H9 (cell line): ENCODE data around the gene KIAA2012. TPM values are rescaled to one million over a fixed set of nuclear protein-coding genes. Genes with fewer than 3 reads are reported as not detected.

Experiments used
- DNase-seq: peaks from one replicate; pipeline ENCODE4 v3.0.0-alpha.2; 2017
- H2AFZ ChIP-seq: one replicate; pipeline ENCODE4 v1.6.1; 2013; ENCODE audit warnings: mild to moderate bottlenecking, low read length, control low read depth, moderate library complexity
- H2AK5ac ChIP-seq: 2 replicates; pipeline ENCODE4 v1.6.1; 2013; ENCODE audit warnings: low read length, control low read depth, mixed read lengths; ENCODE audit not compliant: insufficient read length
- H2BK120ac ChIP-seq: one replicate; pipeline ENCODE4 v1.6.1; 2013; ENCODE audit warnings: low read depth, mild to moderate bottlenecking, low read length, control low read depth, inconsistent platforms; ENCODE audit not compliant: poor library complexity, severe bottlenecking
- H2BK12ac ChIP-seq: 2 replicates; pipeline ENCODE4 v1.6.1; 2013; ENCODE audit warnings: low read length, control low read depth, mixed read lengths, low read depth; ENCODE audit not compliant: insufficient read length
- H2BK15ac ChIP-seq: 2 replicates; pipeline ENCODE4 v1.6.1; 2013; ENCODE audit warnings: low read depth, low read length, control low read depth
- H2BK20ac ChIP-seq: one replicate; pipeline ENCODE4 v1.6.1; 2013; ENCODE audit warnings: low read depth, mild to moderate bottlenecking, low read length, control low read depth, inconsistent platforms; ENCODE audit not compliant: poor library complexity, severe bottlenecking
- H2BK5ac ChIP-seq: 2 replicates; pipeline ENCODE4 v1.6.1; 2013; ENCODE audit warnings: low read length, control low read depth, mixed read lengths; ENCODE audit not compliant: insufficient read length
- H3K14ac ChIP-seq: 2 replicates; pipeline ENCODE4 v1.6.1; 2013; ENCODE audit warnings: low read length, control low read depth; ENCODE audit not compliant: insufficient read depth
- H3K18ac ChIP-seq: 2 replicates; pipeline ENCODE4 v1.6.1; 2013; ENCODE audit warnings: low read depth, mild to moderate bottlenecking, mixed read lengths, low read length, control low read depth; ENCODE audit not compliant: insufficient read length
- H3K23ac ChIP-seq: 2 replicates; pipeline ENCODE4 v1.6.1; 2013; ENCODE audit warnings: low read length, control low read depth, mixed read lengths, low read depth; ENCODE audit not compliant: insufficient read length
- H3K23me2 ChIP-seq: 2 replicates; pipeline ENCODE4 v1.6.1; 2013; ENCODE audit warnings: low read depth, mild to moderate bottlenecking, mixed read lengths, low read length, control low read depth; ENCODE audit not compliant: insufficient read length, poor library complexity, severe bottlenecking
- H3K27ac ChIP-seq: 2 replicates; pipeline ENCODE4 v1.5.1; 2013; ENCODE audit warnings: low read length, control low read depth, mixed read lengths, low read depth; ENCODE audit not compliant: insufficient read length
- H3K27me3 ChIP-seq: 2 replicates; pipeline ENCODE4 v1.6.1; 2013; ENCODE audit warnings: low read length, control low read depth, inconsistent platforms; ENCODE audit not compliant: insufficient read depth
- H3K4ac ChIP-seq: 2 replicates; pipeline ENCODE4 v1.6.1; 2013; ENCODE audit warnings: low read depth, mild to moderate bottlenecking, control low read depth, inconsistent platforms, low read length, moderate library complexity
- H3K4me1 ChIP-seq: 2 replicates; pipeline ENCODE4 v1.6.1; 2013; ENCODE audit warnings: low read length, control low read depth, inconsistent platforms; ENCODE audit not compliant: insufficient read depth
- H3K4me2 ChIP-seq: 2 replicates; pipeline ENCODE4 v1.6.1; 2013; ENCODE audit warnings: low read length, control low read depth, mixed read lengths; ENCODE audit not compliant: insufficient read length, insufficient read depth
- H3K56ac ChIP-seq: 2 replicates; pipeline ENCODE4 v1.6.1; 2013; ENCODE audit warnings: low read depth, mild to moderate bottlenecking, mixed read lengths, low read length, control low read depth; ENCODE audit not compliant: insufficient read length
- H3K79me1 ChIP-seq: 2 replicates; pipeline ENCODE4 v1.6.1; 2013; ENCODE audit warnings: low read depth, mild to moderate bottlenecking, moderate library complexity, low read length, control low read depth, inconsistent platforms; ENCODE audit not compliant: insufficient read depth, poor library complexity, severe bottlenecking
- H3K79me2 ChIP-seq: 2 replicates; pipeline ENCODE4 v1.6.1; 2013; ENCODE audit warnings: low read length, control low read depth, inconsistent platforms; ENCODE audit not compliant: insufficient read depth
- H3K9ac ChIP-seq: 2 replicates; pipeline ENCODE4 v1.6.1; 2013; ENCODE audit warnings: low read length, control low read depth, mixed read lengths; ENCODE audit not compliant: insufficient read length; ENCODE audit errors: extremely low read depth
- H3K9me3 ChIP-seq: one replicate; pipeline ENCODE4 v1.6.1; 2013; ENCODE audit warnings: low read depth, low read length, inconsistent platforms; ENCODE audit not compliant: control insufficient read depth
- H3T11ph ChIP-seq: one replicate; pipeline ENCODE4 v1.6.1; 2013; ENCODE audit warnings: mild to moderate bottlenecking, low read length, control low read depth, inconsistent platforms
- H4K20me1 ChIP-seq: one replicate; pipeline ENCODE4 v1.6.1; 2013; ENCODE audit not compliant: control insufficient read depth, insufficient read length, insufficient read depth
- H4K5ac ChIP-seq: 2 replicates; pipeline ENCODE4 v1.6.1; 2013; ENCODE audit warnings: low read depth, mild to moderate bottlenecking, mixed read lengths, low read length, control low read depth; ENCODE audit not compliant: insufficient read length
- H4K8ac ChIP-seq: replicated peaks from 2 replicates; pipeline ENCODE4 v1.6.1; 2013; ENCODE audit warnings: low read length, control low read depth, mixed read lengths, low read depth; ENCODE audit not compliant: insufficient read length
- H4K91ac ChIP-seq: 2 replicates; pipeline ENCODE4 v1.6.1; 2013; ENCODE audit warnings: low read depth, mild to moderate bottlenecking, moderate library complexity, mixed read lengths, low read length, control low read depth; ENCODE audit not compliant: insufficient read length
- H3K27ac Mint-ChIP-seq, 3 experiments: 2 replicates in 2 of 3; 3 replicates in 1 of 3; pipeline ENCODE4 v1.8.0; 2020 to 2021; ENCODE audit warnings: mixed read lengths in 3 of 3, mild to moderate bottlenecking in 1 of 3, moderate library complexity in 1 of 3
- H3K27me3 Mint-ChIP-seq: 2 replicates; pipeline ENCODE4 v1.8.0; 2021; ENCODE audit warnings: low read depth, mild to moderate bottlenecking, moderate library complexity, mixed read lengths
- H3K36me3 Mint-ChIP-seq, 3 experiments: 2 replicates in 2 of 3; 3 replicates in 1 of 3; pipeline ENCODE4 v1.8.0; 2020 to 2021; ENCODE audit warnings: low read depth in 3 of 3, mixed read lengths in 3 of 3; ENCODE audit not compliant: insufficient read depth in 1 of 3
- H3K4me1 Mint-ChIP-seq, 2 experiments: 2 replicates each; pipeline ENCODE4 v1.8.0; 2020; ENCODE audit warnings: mixed read lengths in 2 of 2
- H3K4me3 Mint-ChIP-seq, 2 experiments: 2 replicates in 1 of 2; 3 replicates in 1 of 2; pipeline ENCODE4 v1.8.0; 2020 to 2021; ENCODE audit warnings: mild to moderate bottlenecking in 2 of 2, mixed read lengths in 2 of 2, moderate library complexity in 1 of 2
- H3K9me3 Mint-ChIP-seq, 2 experiments: 2 replicates in 1 of 2; 3 replicates in 1 of 2; pipeline ENCODE4 v1.8.0; 2020; ENCODE audit warnings: mild to moderate bottlenecking in 2 of 2, mixed read lengths in 2 of 2, moderate library complexity in 1 of 2
- WGBS: extraction: QIAGEN DNeasy Blood & Tissue Kit; methylation state at CpG from one replicate; pipeline ENCODE4 v1.1.7; 2013; ENCODE audit warnings: missing lambda C conversion rate, low lambda C conversion rate, mixed read lengths; ENCODE audit not compliant: insufficient read length; ENCODE audit errors: extremely low coverage; 5-methylcytosine and 5-hydroxymethylcytosine counted together
- total RNA-seq: library from RNA; stranded (reverse); gene quantifications from 2 replicates; pipeline ENCODE4 v1.2.1, GENCODE V29; 2021
- TF ChIP-seq, protein P1 (sequence below): fragments of 200-600 bp; sonication (generic); conservative IDR thresholded peaks from 3 replicates; pipeline ENCODE4 v1.8.0; 2021; ENCODE audit warnings: antibody characterized with exemption, mild to moderate bottlenecking

KIAA2012 gene
- total RNA-seq, 1 experiment from 2014 or later, result not detected

- Histone ChIP-seq H4K91ac (no peak overlapping the region), H4K20me1 (no peaks in the 10 kb centered on the region), H3K23me2 (no peaks in the 10 kb centered on the region), H2BK120ac (no peak overlapping the region), H3K4me1 (no peaks in the 10 kb centered on the region; the same call in 1 of the 2 replicates), H3K23ac (no peak overlapping the region), H2BK15ac (no peak overlapping the region), H3K27ac (no peak overlapping the region), H3K9ac (no peak overlapping the region), H3K79me1 (no peaks in the 10 kb centered on the region), H4K5ac (no peak overlapping the region), H3K79me2 (no peaks in the 10 kb centered on the region), H3K27me3 (no peaks in the 10 kb centered on the region), H2BK12ac (no peak overlapping the region), H3K9me3 (no peaks in the 10 kb centered on the region), H2AFZ (peak overlapping the region; percentile 16), H2AK5ac (no peak overlapping the region), H2BK5ac (no peak overlapping the region), H3K18ac (no peak overlapping the region), H4K8ac (no peak overlapping the region), H2BK20ac (no peak overlapping the region), H3K4ac (no peak overlapping the region), H3T11ph (no peak overlapping the region), H3K56ac (no peak overlapping the region), H3K14ac (no peak overlapping the region), H3K4me2 (no peak overlapping the region)
- no peaks in the 10 kb centered on the region for H3K9me3 Mint-ChIP-seq
- H3K27ac Mint-ChIP-seq, result no peak overlapping the region
- no peak overlapping the region for H3K4me3 Mint-ChIP-seq
- no CpG with 5 or more reads among the region's 6 CpGs for WGBS
- TF ChIP-seq, protein P1, sequence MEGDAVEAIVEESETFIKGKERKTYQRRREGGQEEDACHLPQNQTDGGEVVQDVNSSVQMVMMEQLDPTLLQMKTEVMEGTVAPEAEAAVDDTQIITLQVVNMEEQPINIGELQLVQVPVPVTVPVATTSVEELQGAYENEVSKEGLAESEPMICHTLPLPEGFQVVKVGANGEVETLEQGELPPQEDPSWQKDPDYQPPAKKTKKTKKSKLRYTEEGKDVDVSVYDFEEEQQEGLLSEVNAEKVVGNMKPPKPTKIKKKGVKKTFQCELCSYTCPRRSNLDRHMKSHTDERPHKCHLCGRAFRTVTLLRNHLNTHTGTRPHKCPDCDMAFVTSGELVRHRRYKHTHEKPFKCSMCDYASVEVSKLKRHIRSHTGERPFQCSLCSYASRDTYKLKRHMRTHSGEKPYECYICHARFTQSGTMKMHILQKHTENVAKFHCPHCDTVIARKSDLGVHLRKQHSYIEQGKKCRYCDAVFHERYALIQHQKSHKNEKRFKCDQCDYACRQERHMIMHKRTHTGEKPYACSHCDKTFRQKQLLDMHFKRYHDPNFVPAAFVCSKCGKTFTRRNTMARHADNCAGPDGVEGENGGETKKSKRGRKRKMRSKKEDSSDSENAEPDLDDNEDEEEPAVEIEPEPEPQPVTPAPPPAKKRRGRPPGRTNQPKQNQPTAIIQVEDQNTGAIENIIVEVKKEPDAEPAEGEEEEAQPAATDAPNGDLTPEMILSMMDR, result no peak
- no peaks in the 10 kb centered on the region for H3K27me3 Mint-ChIP-seq
- peaks cover 11 to 13% of the 10 kb centered on the region in 2 experiments for H3K4me1 Mint-ChIP-seq
- DNase-seq, result no peak
- H3K36me3 Mint-ChIP-seq, result no peaks in the 10 kb centered on the region
These were observed 18.4 kb downstream of the KIAA2012 start for GRCh38 chr2:202091476-202091875.
